ENCODE data around the gene HDAC6.

Gene HDAC6

DNA sequence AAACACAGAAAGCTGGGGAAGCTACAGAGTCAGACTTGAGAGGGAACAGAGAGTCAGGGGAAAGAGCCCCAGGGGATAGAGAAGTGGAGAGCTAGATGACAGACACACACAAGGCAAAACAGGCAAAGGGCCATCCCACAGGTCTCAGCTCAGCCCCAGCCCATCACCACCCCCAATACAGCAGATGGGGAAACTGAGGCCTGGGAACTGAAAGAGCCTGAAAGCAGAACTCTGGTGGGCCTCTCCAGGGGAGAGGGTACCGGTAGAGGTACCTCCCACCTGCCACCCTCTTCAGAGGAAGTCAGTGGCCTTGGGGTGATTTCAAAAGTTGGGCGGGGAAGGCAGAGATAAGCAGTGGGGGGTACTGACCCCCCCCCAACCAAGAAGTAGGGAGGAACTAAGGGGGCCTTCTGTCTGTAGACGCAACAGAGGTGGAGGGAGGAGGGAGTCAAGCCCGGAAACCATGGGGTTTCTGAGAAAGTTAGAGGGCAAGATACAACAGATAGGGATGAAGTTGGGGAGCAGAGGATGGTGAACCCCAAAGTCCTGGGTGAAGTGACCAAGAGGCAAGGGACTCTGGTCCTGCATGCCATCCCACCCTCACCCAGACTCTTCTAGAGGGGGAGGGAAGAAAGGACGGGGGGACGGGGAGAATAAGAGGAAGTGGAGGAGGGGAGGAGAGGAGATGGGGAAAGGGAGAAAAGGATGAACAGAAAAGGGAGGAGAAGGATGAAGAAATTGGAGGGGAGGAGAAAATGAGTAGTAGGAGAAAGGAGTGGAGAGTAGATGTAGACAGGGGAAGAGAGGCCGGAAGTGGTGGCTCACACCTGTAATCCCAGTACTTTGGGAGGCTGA lies 12.3 kb upstream of the HDAC6 start:
- DNase-seq (ENCODE audit: low read depth) = no peak
- no peak overlapping the region for H3K4me3 ChIP-seq (ENCODE audit: low read length)
- TF ChIP-seq, protein P1, sequence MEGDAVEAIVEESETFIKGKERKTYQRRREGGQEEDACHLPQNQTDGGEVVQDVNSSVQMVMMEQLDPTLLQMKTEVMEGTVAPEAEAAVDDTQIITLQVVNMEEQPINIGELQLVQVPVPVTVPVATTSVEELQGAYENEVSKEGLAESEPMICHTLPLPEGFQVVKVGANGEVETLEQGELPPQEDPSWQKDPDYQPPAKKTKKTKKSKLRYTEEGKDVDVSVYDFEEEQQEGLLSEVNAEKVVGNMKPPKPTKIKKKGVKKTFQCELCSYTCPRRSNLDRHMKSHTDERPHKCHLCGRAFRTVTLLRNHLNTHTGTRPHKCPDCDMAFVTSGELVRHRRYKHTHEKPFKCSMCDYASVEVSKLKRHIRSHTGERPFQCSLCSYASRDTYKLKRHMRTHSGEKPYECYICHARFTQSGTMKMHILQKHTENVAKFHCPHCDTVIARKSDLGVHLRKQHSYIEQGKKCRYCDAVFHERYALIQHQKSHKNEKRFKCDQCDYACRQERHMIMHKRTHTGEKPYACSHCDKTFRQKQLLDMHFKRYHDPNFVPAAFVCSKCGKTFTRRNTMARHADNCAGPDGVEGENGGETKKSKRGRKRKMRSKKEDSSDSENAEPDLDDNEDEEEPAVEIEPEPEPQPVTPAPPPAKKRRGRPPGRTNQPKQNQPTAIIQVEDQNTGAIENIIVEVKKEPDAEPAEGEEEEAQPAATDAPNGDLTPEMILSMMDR (IDR thresholded peaks at IDR 0.05; ENCODE audit: insufficient read depth, low read depth, low read length, missing control alignments) = no peak

DNA sequence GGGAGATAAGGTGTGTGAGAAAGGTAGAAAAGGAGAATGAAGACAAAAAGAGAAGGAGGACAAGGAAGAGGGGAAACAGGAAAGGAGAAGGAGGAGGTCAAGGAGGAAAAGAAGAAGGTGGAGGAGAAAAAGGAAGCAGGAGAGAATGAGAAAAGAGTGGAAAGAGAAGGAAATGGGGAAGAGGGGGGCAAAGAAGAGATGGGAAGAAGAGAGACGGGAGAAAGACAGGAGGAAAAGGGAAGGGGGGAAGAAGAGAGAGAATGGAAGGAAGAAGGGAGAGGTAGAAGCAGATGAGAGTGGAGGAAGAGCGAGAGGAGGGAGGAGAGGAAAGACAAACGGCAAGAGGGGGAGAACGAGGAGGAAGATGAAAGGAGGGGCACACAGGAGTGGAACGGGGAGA lies 11.4 kb upstream of the HDAC6 start:
- DNase-seq (ENCODE audit: low read depth) = no peak
- no peak overlapping the region for H3K4me3 ChIP-seq (ENCODE audit: low read length)
- TF ChIP-seq, protein P1 (IDR thresholded peaks at IDR 0.05; ENCODE audit: insufficient read depth, low read depth, low read length, missing control alignments) = no peak

DNA sequence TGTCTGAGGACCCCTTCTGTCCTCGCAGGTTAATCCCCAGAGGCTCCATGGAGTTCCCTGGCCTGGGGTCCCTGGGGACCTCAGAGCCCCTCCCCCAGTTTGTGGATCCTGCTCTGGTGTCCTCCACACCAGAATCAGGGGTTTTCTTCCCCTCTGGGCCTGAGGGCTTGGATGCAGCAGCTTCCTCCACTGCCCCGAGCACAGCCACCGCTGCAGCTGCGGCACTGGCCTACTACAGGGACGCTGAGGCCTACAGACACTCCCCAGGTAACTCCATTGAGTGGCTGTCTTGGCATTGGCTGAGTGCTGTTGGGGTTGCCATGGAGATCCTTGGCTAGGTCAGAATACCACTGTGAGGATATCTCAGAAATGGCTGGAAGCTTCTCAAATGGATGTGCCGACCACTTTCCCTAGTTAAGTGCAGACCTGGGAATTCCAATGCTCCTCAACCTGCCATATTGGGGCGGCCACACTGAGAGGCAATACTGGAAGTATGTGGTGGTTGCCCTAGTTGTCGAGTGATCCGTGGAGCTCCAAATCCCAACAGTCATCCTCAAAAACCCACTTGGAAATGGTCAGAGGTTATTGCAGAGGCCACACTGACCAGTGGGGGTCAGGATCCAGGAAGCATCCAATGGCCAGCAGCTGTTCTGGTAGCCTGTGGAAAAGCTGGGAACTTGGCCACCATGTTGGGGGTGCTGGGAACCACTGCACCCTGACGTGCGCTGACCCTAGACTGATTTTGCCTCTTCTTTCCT lies 10.6 kb upstream of the HDAC6 start:
- TF ChIP-seq, protein P1 (IDR thresholded peaks at IDR 0.05; ENCODE audit: insufficient read depth, low read depth, low read length, missing control alignments) = no peak
- DNase-seq (ENCODE audit: low read depth) = no peak

DNA sequence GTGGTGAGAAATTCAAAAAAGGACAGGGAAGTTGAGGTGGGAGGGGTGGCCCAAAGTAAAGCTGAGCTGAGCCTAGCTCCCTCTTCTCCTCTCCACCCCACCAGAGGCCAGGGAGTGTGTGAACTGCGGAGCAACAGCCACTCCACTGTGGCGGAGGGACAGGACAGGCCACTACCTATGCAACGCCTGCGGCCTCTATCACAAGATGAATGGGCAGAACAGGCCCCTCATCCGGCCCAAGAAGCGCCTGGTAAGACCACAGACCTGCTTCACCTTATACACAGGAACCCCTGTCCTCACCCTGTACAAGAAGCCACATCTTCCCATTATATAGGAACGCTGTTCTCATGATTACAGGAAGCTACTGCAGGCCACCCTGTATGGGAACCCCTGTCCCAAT lies 9.6 kb upstream of the HDAC6 start:
- TF ChIP-seq, protein P1 (IDR thresholded peaks at IDR 0.05; ENCODE audit: insufficient read depth, low read depth, low read length, missing control alignments) = no peak
- H3K4me3 ChIP-seq (ENCODE audit: low read length) = no peak overlapping the region
- no peak for DNase-seq (ENCODE audit: low read depth)

More for the DNA sequence above, 10.6 kb upstream of the HDAC6 start:
- H3K4me3 ChIP-seq (ENCODE audit: low read length) = no peak overlapping the region

DNA sequence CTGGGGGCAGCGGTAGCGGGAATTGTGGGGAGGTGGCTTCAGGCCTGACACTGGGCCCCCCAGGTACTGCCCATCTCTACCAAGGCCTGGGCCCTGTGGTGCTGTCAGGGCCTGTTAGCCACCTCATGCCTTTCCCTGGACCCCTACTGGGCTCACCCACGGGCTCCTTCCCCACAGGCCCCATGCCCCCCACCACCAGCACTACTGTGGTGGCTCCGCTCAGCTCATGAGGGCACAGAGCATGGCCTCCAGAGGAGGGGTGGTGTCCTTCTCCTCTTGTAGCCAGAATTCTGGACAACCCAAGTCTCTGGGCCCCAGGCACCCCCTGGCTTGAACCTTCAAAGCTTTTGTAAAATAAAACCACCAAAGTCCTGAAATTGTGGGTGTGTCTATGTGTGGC lies 7.9 kb upstream of the HDAC6 start:
- H3K4me3 ChIP-seq (ENCODE audit: low read length) = no peak overlapping the region
- TF ChIP-seq, protein P1 (IDR thresholded peaks at IDR 0.05; ENCODE audit: insufficient read depth, low read depth, low read length, missing control alignments) = no peak
- no peak for DNase-seq (ENCODE audit: low read depth)

DNA sequence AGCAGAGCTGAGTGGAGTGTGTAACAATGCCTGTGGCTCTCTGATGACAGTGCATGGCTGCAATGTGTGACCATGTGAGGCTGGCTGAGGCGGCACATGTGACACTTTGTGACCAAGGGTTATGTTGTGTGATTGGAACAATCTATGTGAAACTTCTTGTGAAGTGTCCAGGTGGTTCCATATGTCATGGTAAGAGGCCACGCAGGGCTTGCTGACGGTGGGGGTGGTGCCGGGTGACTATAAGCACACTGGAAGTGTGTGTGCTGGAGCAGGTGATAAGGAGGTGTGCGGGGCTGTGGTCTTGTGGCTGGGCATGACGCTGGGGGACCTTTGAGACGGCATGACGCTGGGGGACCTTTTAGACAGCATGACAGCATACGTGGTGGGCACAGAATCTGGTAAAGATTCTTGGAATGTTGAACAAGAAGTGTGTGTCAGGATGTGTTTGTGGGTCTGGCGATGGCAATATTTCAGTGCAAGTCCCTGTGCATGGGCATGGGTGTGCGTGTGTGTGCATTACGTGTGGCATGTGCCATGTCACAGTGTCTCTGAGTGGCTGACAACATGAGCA lies 7.4 kb upstream of the HDAC6 start:
- no peak for DNase-seq (ENCODE audit: low read depth)

More for the DNA sequence above, 7.4 kb upstream of the HDAC6 start:
- H3K4me3 ChIP-seq (ENCODE audit: low read length) = no peak overlapping the region
- TF ChIP-seq, protein P1 (IDR thresholded peaks at IDR 0.05; ENCODE audit: insufficient read depth, low read depth, low read length, missing control alignments) = no peak

All from epithelial cell of esophagus (primary cell).